Measurements from ENCODE around the gene NPAS3. TPM values are rescaled to one million over a fixed set of nuclear protein-coding genes. Genes with fewer than 3 reads are reported as not detected.

Gene NPAS3
- total RNA-seq, 3 donors from 2014 or later = 0.96 to 4.0 (median 2.0) TPM

DNA sequence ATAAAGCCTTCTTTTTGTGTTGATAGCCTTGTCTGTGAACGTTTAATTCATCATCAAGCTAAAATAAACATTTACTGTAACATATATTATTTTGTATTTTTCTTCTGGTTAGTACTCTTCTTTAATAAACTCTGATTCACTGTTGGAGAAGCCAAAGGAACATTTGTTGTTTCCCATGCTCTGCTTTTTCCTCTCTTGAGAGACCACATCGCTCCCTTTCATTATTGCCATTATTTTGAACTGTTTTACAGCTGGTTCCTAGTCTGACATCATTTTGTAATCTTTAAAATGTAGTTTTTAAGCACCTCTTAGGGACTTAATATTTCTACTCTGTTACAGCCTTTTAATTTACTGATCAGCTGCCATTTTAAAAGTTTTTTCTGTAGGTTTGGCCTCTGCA lies 301.8 kb downstream of the NPAS3 start:
- no peaks in the 10 kb centered on the region for H3K36me3 ChIP-seq
- H3K27me3 ChIP-seq = no peaks in the 10 kb centered on the region
- intact Hi-C loops (cut with DNase I; ENCODE audit: low total_unique reads) = no loop called here
- H3K4me1 ChIP-seq = no peaks in the 10 kb centered on the region
- H3K27ac ChIP-seq = no peak overlapping the region
- no peak overlapping the region for H3K4me3 ChIP-seq
- TF ChIP-seq, protein P1, sequence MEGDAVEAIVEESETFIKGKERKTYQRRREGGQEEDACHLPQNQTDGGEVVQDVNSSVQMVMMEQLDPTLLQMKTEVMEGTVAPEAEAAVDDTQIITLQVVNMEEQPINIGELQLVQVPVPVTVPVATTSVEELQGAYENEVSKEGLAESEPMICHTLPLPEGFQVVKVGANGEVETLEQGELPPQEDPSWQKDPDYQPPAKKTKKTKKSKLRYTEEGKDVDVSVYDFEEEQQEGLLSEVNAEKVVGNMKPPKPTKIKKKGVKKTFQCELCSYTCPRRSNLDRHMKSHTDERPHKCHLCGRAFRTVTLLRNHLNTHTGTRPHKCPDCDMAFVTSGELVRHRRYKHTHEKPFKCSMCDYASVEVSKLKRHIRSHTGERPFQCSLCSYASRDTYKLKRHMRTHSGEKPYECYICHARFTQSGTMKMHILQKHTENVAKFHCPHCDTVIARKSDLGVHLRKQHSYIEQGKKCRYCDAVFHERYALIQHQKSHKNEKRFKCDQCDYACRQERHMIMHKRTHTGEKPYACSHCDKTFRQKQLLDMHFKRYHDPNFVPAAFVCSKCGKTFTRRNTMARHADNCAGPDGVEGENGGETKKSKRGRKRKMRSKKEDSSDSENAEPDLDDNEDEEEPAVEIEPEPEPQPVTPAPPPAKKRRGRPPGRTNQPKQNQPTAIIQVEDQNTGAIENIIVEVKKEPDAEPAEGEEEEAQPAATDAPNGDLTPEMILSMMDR (IDR thresholded peaks at IDR 0.05) = no peak
- no peak for TF ChIP-seq POLR2AphosphoS5 (IDR thresholded peaks at IDR 0.05)
- no peak for TF ChIP-seq POLR2A (IDR thresholded peaks at IDR 0.05)
- no peaks in the 10 kb centered on the region for H3K9me3 ChIP-seq
- no peak for DNase-seq (ENCODE audit: low spot score in 2 of 2)

DNA sequence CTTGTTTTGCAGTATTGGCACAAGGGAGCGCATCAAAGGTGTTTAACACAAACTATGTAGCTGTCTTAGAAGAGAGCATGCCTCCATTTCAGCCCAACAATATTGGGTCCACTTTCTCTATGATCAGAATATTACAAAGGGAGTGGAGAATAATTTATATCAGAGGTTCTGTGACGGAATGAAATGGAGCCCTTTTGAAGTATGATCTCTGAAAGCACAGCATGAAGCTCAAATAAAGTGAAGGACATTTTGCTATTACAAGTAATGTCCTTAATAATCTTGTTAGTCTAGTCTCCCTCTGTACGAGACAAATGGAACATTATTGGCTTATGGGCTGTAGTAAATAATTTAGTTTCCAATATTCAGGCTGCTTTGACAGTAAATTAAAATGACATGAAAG lies 302.7 kb downstream of the NPAS3 start:
- Histone ChIP-seq H3K27me3 (no peaks in the 10 kb centered on the region), H3K27ac (no peak overlapping the region), H3K4me3 (no peak overlapping the region), H3K4me1 (no peaks in the 10 kb centered on the region), H3K36me3 (no peaks in the 10 kb centered on the region), H3K9me3 (no peaks in the 10 kb centered on the region)
- TF ChIP-seq POLR2A (IDR thresholded peaks at IDR 0.05) (no peak), POLR2AphosphoS5 (IDR thresholded peaks at IDR 0.05) (no peak)
- TF ChIP-seq, protein P1 (IDR thresholded peaks at IDR 0.05) = no peak
- intact Hi-C loops (cut with DNase I; ENCODE audit: low total_unique reads) = no loop called here
- no peak for DNase-seq (ENCODE audit: low spot score in 2 of 2)

DNA sequence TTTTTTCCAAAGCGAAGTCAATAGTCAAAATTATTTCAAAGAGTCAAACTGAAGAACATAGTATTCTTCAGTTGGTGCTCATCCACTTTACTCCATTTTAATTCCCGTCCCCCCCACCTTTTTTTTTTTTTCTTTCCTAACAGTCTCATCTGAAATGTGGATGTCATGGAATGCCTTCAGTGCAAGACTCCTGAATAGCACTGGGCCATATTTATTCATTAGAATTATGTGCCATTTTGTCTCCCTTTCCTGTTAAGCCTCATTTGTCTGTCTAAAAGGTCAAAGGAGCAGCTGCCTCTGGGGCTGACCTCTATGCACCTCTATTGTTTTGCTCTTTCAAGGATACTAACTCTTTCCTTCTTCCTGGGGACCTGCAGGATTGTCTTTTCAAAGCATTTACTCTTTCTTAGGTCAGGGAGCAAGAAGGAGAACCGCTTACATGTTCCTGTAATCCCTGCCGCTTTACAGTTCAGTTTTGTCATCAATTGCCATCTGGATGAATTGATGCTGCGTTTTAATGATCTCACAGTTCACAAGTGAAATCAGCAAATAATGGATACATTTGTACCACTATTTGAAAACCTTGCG lies 310.6 kb downstream of the NPAS3 start:
- no peaks in the 10 kb centered on the region for H3K4me1 ChIP-seq
- H3K4me3 ChIP-seq = no peak overlapping the region
- DNase-seq (ENCODE audit: low spot score in 2 of 2) = no peak
- H3K9me3 ChIP-seq = no peaks in the 10 kb centered on the region
- no peaks in the 10 kb centered on the region for H3K36me3 ChIP-seq
- H3K27me3 ChIP-seq = no peaks in the 10 kb centered on the region
- TF ChIP-seq POLR2AphosphoS5 (IDR thresholded peaks at IDR 0.05) (no peak), POLR2A (IDR thresholded peaks at IDR 0.05) (no peak)
- TF ChIP-seq, protein P1 (IDR thresholded peaks at IDR 0.05) = no peak
- H3K27ac ChIP-seq = no peak overlapping the region
- intact Hi-C loops (cut with DNase I; ENCODE audit: low total_unique reads) = no loop called here

DNA sequence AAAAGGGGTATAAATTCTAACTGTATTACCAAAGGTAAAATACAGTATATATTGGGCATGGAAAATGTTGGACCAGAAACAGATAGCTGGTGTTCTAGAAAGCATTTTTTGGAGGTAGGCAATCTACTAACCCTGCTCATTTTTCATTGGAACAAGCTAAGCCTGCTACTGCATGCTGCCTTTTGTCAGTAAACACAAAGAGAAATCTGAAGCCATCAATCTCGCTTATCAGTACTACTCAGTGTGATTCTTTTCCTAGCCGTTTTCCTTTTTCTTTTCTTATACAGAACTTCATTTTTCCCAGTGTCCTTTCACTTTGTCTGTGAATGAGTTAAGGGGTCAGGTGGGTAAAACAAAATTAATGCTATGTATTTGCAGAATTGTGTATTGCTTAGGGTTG lies 312.3 kb downstream of the NPAS3 start:
- intact Hi-C loops (cut with DNase I; ENCODE audit: low total_unique reads) = no loop called here
- Histone ChIP-seq H3K4me3 (no peak overlapping the region), H3K36me3 (no peaks in the 10 kb centered on the region), H3K27me3 (no peaks in the 10 kb centered on the region), H3K4me1 (peaks cover 0 to 5% of the 10 kb centered on the region in 2 donors), H3K9me3 (no peaks in the 10 kb centered on the region), H3K27ac (no peak overlapping the region)
- DNase-seq (ENCODE audit: low spot score in 2 of 2) = no peak
- TF ChIP-seq POLR2AphosphoS5 (IDR thresholded peaks at IDR 0.05) (no peak), POLR2A (IDR thresholded peaks at IDR 0.05) (no peak)
- TF ChIP-seq, protein P1 (IDR thresholded peaks at IDR 0.05) = no peak

DNA sequence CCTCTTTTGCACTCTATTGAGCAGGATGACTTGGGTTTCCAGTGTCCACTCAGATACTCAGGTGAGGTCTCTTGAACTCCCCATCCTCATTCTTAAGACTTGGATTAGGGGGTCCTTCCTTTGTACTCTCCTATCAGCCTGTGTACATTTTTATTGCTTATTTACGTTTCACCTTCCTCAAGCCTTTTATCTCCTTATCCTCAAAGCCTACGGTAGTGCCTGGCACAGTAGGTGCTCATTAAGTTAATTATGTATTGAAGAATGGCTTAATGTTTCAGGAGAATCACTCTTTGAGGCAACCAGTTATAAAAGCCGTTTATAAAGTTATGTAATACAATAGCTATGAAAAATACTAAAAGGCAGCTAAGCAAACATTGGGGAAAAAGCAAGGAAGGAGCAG lies 315.7 kb downstream of the NPAS3 start:
- Histone ChIP-seq H3K27ac (no peak overlapping the region), H3K9me3 (no peaks in the 10 kb centered on the region), H3K27me3 (no peaks in the 10 kb centered on the region), H3K4me3 (no peak overlapping the region), H3K36me3 (no peaks in the 10 kb centered on the region), H3K4me1 (peaks cover 0 to 5% of the 10 kb centered on the region in 2 donors)
- no peak for DNase-seq (ENCODE audit: low spot score in 2 of 2)
- intact Hi-C loops (cut with DNase I; ENCODE audit: low total_unique reads) = no loop called here
- no peak for TF ChIP-seq POLR2AphosphoS5 (IDR thresholded peaks at IDR 0.05)
- TF ChIP-seq, protein P1 (IDR thresholded peaks at IDR 0.05) = no peak
- TF ChIP-seq POLR2A (IDR thresholded peaks at IDR 0.05) = no peak

Data from breast epithelium (tissue), 4 donors.